HG02623 (cell line): ENCODE measurements around the gene FAM20A.
"Not testable (repeated sequence)": the region's sequence is repeated elsewhere in the genome, so short reads cannot be mapped to it uniquely, and the experiment has no call there.

ENCODE experiments used
- ATAC-seq: cut with Tn5 transposase; IDR thresholded peaks from one replicate; pipeline ENCODE4 v1.9.1; 2021; ENCODE audit warnings: moderate library complexity; ENCODE audit not compliant: unreplicated experiment

Gene FAM20A

GRCh38 chr17:68498479-68499326, 102.5 kb downstream of the FAM20A start:
- peak; percentile 24 for ATAC-seq

- peak; percentile 90 for ATAC-seq
Observed at GRCh38 chr17:68497885-68498319, 103.3 kb downstream of the FAM20A start.

- ATAC-seq, result no peak
Observed at GRCh38 chr17:68495081-68495480, 106.1 kb downstream of the FAM20A start.

- not testable (repeated sequence) for ATAC-seq
Observed at GRCh38 chr17:68492394-68493054, 108.6 kb downstream of the FAM20A start.

- ATAC-seq, result no peak
Observed at GRCh38 chr17:68491381-68492231, 109.6 kb downstream of the FAM20A start.

GRCh38 chr17:68489919-68490318, 111.2 kb downstream of the FAM20A start:
- ATAC-seq, result no peak
